Measurements from ENCODE around the gene SPTA1. TPM values are rescaled to one million over a fixed set of nuclear protein-coding genes. Genes with fewer than 3 reads are reported as not detected.

The SPTA1 gene
- 1 to 10 TPM in 1 of 9 donors, under 1 TPM in 3, not detected in 5; 0.14 to 2.8 (median 0.31) TPM for total RNA-seq
- polyA plus RNA-seq, result under 1 TPM in 1 of 3 donors, not detected in 2; under 0.01 TPM
- long read RNA-seq, donor 1, result 0 reads
- long read RNA-seq, donor 2, result 0 reads
- long read RNA-seq, donor 3, result 0 reads
- long read RNA-seq, donor 4, result 0 reads
- long read RNA-seq, donor 5, result 0 reads
- long read RNA-seq, donor 6, result 0 reads
- long read RNA-seq, donor 7, result 0 reads
- long read RNA-seq, donor 8, result 0 reads
- long read RNA-seq, donor 9, result 0 reads
- long read RNA-seq, donor 10, result 0 reads

DNA sequence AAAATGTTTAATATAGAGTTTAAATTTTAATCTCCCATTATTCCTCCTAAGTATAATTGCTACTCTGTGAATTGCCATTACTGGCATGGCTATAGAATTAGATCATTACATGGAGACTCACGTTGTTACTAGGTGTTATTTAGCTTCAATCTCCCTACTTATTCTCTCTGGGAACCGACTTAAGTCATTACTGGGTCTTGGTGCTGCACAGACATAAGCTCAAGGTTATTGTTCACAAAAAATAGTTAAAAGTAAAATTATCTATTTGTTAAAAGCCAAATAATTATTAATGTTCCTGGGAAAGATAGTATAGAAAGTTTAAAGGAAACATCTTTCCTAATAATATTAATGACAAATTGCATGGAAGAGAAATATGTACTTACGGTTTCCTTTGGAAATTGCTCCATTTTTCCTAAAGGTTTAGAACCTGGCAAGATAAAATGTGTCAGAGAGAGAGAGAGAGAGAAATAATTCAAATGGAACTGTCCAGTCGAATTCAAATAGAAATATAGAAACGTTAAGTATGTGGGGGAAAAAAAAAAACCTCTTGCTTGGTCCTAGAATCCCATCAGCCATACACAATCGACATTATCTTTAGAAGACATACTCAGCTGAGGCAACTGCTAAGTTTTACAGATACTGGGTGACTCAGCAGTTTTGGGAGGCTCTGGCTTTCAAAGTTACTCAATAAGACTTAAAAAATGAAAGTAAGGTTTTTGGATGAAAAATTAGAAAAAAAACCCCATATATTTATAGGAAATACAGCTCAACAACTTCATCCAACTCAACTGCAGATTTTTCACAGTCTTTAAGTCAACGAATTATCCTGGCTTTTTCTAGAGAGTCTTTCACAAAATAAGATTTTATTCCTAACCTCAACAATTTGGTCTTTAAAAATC, at the start of gene SPTA1:
TSS of gene SPTA1 (minus strand) at position 605 of the 899 bp plus-strand sequence. CDS start at position 407, 198 bp downstream.
- TF ChIP-seq, protein P1, sequence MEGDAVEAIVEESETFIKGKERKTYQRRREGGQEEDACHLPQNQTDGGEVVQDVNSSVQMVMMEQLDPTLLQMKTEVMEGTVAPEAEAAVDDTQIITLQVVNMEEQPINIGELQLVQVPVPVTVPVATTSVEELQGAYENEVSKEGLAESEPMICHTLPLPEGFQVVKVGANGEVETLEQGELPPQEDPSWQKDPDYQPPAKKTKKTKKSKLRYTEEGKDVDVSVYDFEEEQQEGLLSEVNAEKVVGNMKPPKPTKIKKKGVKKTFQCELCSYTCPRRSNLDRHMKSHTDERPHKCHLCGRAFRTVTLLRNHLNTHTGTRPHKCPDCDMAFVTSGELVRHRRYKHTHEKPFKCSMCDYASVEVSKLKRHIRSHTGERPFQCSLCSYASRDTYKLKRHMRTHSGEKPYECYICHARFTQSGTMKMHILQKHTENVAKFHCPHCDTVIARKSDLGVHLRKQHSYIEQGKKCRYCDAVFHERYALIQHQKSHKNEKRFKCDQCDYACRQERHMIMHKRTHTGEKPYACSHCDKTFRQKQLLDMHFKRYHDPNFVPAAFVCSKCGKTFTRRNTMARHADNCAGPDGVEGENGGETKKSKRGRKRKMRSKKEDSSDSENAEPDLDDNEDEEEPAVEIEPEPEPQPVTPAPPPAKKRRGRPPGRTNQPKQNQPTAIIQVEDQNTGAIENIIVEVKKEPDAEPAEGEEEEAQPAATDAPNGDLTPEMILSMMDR (IDR thresholded peaks at IDR 0.05), result no peak
- TF ChIP-seq POLR2A (IDR thresholded peaks at IDR 0.05), result no peak
- H3K36me3 ChIP-seq (replicated peaks in 1 of 2), result no peaks in the 10 kb centered on the region
- no peak within 1 kb of the TSS for H3K4me3 ChIP-seq
- H3K27ac ChIP-seq, result no peak within 1 kb of the TSS
- intact Hi-C loops (cut with DNase I), result no loop called here
- H3K9me3 ChIP-seq (replicated peaks in 1 of 3), result no peaks in the 10 kb centered on the region
- DNase-seq, result no peak
- H3K27me3 ChIP-seq, result peaks cover 4% of the 10 kb centered on the region
- WGBS, 4 donors, result 51 to 55% (median 52%) methylated on average over 7 of the region's 7 CpGs
- H3K4me1 ChIP-seq (replicated peaks in 1 of 2), result no peaks in the 10 kb centered on the region

DNA sequence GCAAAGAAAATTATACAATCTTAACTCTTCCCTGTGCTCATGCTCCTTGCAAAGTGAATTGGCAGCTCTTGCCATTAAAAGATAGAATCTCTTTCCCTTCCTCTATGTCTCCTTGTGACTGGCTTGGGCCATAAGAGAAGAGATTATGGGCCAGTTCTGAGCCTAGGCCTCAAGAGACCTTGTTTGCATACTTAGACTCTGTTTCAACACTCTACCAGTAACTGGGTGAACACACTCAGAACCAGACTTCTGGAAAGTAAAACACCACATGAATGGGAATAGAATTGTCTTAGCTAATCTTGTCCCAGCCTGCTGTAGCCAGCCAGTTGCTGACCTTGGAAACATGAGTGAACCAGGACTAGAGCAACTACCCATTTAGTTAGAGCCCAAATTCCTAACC, 49.3 kb upstream of the SPTA1 start:
- no peaks in the 10 kb centered on the region for H3K4me1 ChIP-seq (replicated peaks in 1 of 2)
- DNase-seq, result no peak
- no peaks in the 10 kb centered on the region for H3K27me3 ChIP-seq
- H3K36me3 ChIP-seq (replicated peaks in 1 of 2), result no peaks in the 10 kb centered on the region
- H3K9me3 ChIP-seq (replicated peaks in 1 of 3), result no peaks in the 10 kb centered on the region
- intact Hi-C loops (cut with DNase I), result no loop called here
- no peak for TF ChIP-seq POLR2A (IDR thresholded peaks at IDR 0.05)
- TF ChIP-seq, protein P1 (IDR thresholded peaks at IDR 0.05), result no peak
- no peak overlapping the region for H3K4me3 ChIP-seq
- no peak overlapping the region for H3K27ac ChIP-seq

DNA sequence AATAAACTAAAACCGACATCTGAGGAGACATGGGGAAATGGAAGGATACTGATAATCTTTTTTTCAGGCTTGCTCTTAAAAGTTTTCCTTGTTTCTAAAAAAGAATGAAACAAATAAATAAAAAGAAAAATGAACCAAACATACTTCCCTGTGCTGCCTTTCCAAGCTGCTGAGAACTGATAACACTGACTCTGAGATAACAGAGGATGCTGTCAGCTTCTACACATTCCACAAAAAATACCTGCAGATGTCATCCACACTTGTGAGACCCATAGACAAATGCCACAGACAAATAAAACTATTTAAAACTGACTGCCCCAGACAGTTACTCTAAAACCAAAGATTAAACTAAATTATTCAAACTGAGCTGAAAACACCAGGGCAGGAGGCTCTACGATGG, 46.0 kb upstream of the SPTA1 start:
- Histone ChIP-seq H3K36me3 (replicated peaks in 1 of 2) (no peaks in the 10 kb centered on the region), H3K4me3 (no peak overlapping the region), H3K27me3 (no peaks in the 10 kb centered on the region), H3K4me1 (replicated peaks in 1 of 2) (no peaks in the 10 kb centered on the region), H3K9me3 (replicated peaks in 1 of 3) (no peaks in the 10 kb centered on the region), H3K27ac (no peak overlapping the region)
- no peak for TF ChIP-seq POLR2A (IDR thresholded peaks at IDR 0.05)
- no peak for DNase-seq
- intact Hi-C loops (cut with DNase I), result no loop called here
- WGBS, 4 donors, result 71 to 76% (median 71%) methylated on average over 2 of the region's 2 CpGs

DNA sequence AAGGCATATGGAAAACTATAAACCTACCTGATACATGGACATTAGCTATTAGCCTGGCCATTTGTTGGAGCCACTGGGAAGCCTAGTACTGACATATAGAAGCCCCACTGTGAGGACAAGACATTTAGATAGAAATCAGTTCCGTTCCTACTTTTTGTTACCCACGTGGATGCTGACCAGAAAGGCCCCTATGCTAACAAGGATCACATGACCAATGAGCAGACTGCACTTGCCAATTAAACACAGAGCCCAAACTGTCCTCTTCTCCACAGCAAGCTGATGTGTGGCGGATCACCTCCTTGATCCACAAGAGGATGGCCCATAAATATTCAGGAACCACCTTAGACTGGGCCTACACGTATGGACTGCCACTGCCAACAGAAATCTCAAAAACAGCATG, 45.2 kb upstream of the SPTA1 start:
- WGBS, 4 donors, result 82 to 96% (median 88%) methylated on average over 3 to 4 of the region's 4 CpGs
- TF ChIP-seq, protein P1 (IDR thresholded peaks at IDR 0.05), result no peak
- no peak for TF ChIP-seq POLR2A (IDR thresholded peaks at IDR 0.05)
- Histone ChIP-seq H3K36me3 (replicated peaks in 1 of 2) (no peaks in the 10 kb centered on the region), H3K9me3 (replicated peaks in 1 of 3) (no peaks in the 10 kb centered on the region), H3K4me1 (replicated peaks in 1 of 2) (no peaks in the 10 kb centered on the region), H3K4me3 (no peak overlapping the region), H3K27me3 (peaks cover 4% of the 10 kb centered on the region), H3K27ac (no peak overlapping the region)
- no peak for DNase-seq
- intact Hi-C loops (cut with DNase I), result no loop called here

Measured in adrenal gland (tissue), 19 donors.